Transverse colon (tissue), 3 donors: Measurements from ENCODE around the gene ITGB1.
"Not testable (repeated sequence)": the region's sequence is repeated elsewhere in the genome, so short reads cannot be mapped to it uniquely, and the experiment has no call there.

Source experiments
- CTCF ChIP-seq, 5 experiments: fragments of 200-600 bp in 3 of 5; fragments of 450-650 bp in 2 of 5; sonication (generic) in 3 of 5; IDR thresholded peaks; 1 replicate in 2 of 5; 2 replicates in 3 of 5; pipeline ENCODE4 v1.5.1; 2016 to 2017; ENCODE audit warnings: antibody characterized with exemption in 5 of 5, inconsistent platforms in 3 of 5, mild to moderate bottlenecking in 2 of 5, moderate library complexity in 1 of 5
- POLR2A ChIP-seq: fragments of 450-650 bp; IDR thresholded peaks from one replicate; pipeline ENCODE4 v1.6.1; 2016; ENCODE audit warnings: antibody characterized with exemption, mild to moderate bottlenecking, moderate library complexity

GRCh38 chr10:32998060-32998581 is 40.1 kb upstream of the ITGB1 start:
- not testable (repeated sequence) for TF ChIP-seq CTCF (IDR thresholded peaks at IDR 0.05); POLR2A
